GM10266 (cell line): ENCODE results near the gene NXPE4.
"Not testable (repeated sequence)": the region's sequence is repeated elsewhere in the genome, so short reads cannot be mapped to it uniquely, and the experiment has no call there.

Experiments
- DNase-seq: peaks from one replicate; pipeline ENCODE4 v3.0.0; 2012; ENCODE audit errors: extremely low spot score
- CTCF ChIP-seq: IDR thresholded peaks from 2 replicates; pipeline ENCODE4 v1.5.1; 2012; ENCODE audit warnings: mild to moderate bottlenecking, low read depth; ENCODE audit not compliant: control insufficient read depth, insufficient read depth; ENCODE audit errors: missing control alignments

Gene NXPE4

GRCh38 chr11:114595571-114595970 is at the start of gene NXPE4:
Gene NXPE4 (minus strand): TSS chr11:114595786. CDS start chr11:114594759, 1,027 bp downstream.
- DNase-seq = no peak
- no peak for TF ChIP-seq CTCF

DNA sequence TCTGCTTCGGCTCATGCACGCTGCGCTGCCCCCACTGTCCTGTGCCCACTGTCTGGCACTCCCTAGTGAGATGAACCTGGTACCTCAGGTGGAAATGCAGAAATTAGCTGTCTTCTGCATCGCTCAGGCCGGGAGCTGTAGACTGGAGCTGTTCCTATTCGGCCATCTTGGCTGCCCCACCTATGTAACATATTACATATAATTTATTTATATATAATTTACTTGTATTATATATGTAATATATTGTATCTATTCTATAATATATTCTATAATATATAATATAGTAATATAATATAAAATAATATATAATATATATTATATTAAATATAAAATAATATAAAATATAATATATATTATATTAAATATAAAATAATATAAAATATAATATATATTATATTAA is 43.9 kb upstream of the NXPE4 start:
- DNase-seq = not testable (repeated sequence)

- not testable (repeated sequence) for DNase-seq
Measured at GRCh38 chr11:114631445-114631965, 35.9 kb upstream of the NXPE4 start.

DNA sequence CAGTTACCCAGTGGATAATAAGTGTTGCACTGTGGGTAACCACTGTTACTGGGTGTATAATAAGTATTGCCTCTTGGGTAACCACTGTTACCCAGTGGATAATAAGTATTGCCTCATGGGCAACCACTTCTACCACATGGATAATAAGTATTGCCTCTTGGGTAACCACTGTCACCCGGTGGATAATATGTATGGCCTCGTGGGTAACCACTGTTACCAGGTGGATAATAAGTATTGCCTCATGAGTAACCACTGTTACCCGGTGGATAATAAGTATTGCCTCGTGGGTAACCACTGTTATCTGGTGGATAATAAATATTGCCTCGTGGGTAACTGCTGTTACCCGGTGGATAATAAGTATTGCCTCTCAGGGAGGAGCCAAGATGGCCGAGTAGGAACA is 29.7 kb upstream of the NXPE4 start:
- no peak for TF ChIP-seq CTCF
- no peak for DNase-seq

GRCh38 chr11:114624455-114625207 is 29.0 kb upstream of the NXPE4 start:
- no peak for TF ChIP-seq CTCF
- no peak for DNase-seq

DNA sequence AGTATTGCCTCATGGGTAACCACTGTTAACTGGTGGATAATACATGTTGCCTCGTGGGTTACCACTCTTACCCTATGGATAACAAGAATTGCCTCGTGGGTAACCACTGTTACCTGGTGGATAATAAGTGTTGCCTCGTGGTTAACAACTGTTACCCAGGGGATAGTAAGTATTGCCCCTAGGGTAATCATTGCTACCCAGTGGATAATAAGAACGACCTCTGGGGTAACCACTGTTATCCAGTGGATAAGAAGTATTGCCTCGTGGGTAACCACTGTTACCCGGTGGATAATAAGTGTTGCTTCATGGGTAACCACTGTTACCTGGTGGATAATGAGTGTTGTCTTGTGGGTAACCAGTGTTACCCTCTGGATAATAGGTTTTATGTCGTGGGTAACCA is 28.1 kb upstream of the NXPE4 start:
- TF ChIP-seq CTCF = no peak
- DNase-seq = no peak

- no peak for TF ChIP-seq CTCF
- no peak for DNase-seq
Measured at GRCh38 chr11:114622858-114623257, 27.3 kb upstream of the NXPE4 start.

GRCh38 chr11:114621950-114622809 is 26.6 kb upstream of the NXPE4 start:
- TF ChIP-seq CTCF = no peak
- DNase-seq = no peak
